Tongue (tissue), 2 donors: ENCODE data around the gene KCNK3. TPM values are rescaled to one million over a fixed set of nuclear protein-coding genes. Genes with fewer than 3 reads are reported as not detected.

Experiments
- DNase-seq: peaks from one replicate; pipeline ENCODE4 v3.0.0-alpha.2; 2015
- total RNA-seq: library from RNA; depleted of rRNA; stranded (reverse); fragments of >200 nt; gene quantifications from one replicate; pipeline ENCODE4 v1.2.3, GENCODE V29; 2014

Gene KCNK3
- total RNA-seq, 1 donor from 2014 or later = 1.1 TPM

- DNase-seq = peak; percentile 95
These were observed 20.3 kb downstream of the KCNK3 start for GRCh38 chr2:26712486-26713465.

GRCh38 chr2:26715528-26716270, 23.2 kb downstream of the KCNK3 start:
- no peak for DNase-seq

- no peak for DNase-seq
These were observed 23.8 kb downstream of the KCNK3 start for GRCh38 chr2:26716340-26716739.

- DNase-seq = no peak
These were observed 24.2 kb downstream of the KCNK3 start for GRCh38 chr2:26716769-26717168.

GRCh38 chr2:26717362-26717761, 24.8 kb downstream of the KCNK3 start:
- no peak for DNase-seq

GRCh38 chr2:26718949-26719686, 26.6 kb downstream of the KCNK3 start:
- DNase-seq = no peak

- DNase-seq = peak; percentile 81
These were observed 28.0 kb downstream of the KCNK3 start for GRCh38 chr2:26720322-26721114.

GRCh38 chr2:26721115-26722032, 28.9 kb downstream of the KCNK3 start:
- no peak for DNase-seq

- no peak for DNase-seq
These were observed 29.8 kb downstream of the KCNK3 start for GRCh38 chr2:26722328-26722727.

- no peak for DNase-seq
These were observed 30.4 kb downstream of the KCNK3 start for GRCh38 chr2:26722911-26723310.

- DNase-seq = no peak
These were observed 31.0 kb downstream of the KCNK3 start for GRCh38 chr2:26723475-26723874.

GRCh38 chr2:26723991-26724750, 31.6 kb downstream of the KCNK3 start:
- no peak for DNase-seq

GRCh38 chr2:26724784-26725520, 32.4 kb downstream of the KCNK3 start:
- no peak for DNase-seq

- peak; percentile 86 for DNase-seq
These were observed 32.9 kb downstream of the KCNK3 start for GRCh38 chr2:26725521-26725820.

- no peak for DNase-seq
These were observed 33.7 kb downstream of the KCNK3 start for GRCh38 chr2:26726228-26726627.

- DNase-seq = no peak
These were observed 35.4 kb downstream of the KCNK3 start for GRCh38 chr2:26727641-26728561.

- no peak for DNase-seq
These were observed 36.8 kb downstream of the KCNK3 start for GRCh38 chr2:26729311-26729710.
